LoVo (cell line): ENCODE measurements around the gene PTPRD.
"Not testable (repeated sequence)": the region's sequence is repeated elsewhere in the genome, so short reads cannot be mapped to it uniquely, and the experiment has no call there.

ENCODE experiments used
- DNase-seq: peaks from one replicate; pipeline ENCODE4 v3.0.0-alpha.2; 2016; ENCODE audit warnings: low spot score

PTPRD gene

DNA sequence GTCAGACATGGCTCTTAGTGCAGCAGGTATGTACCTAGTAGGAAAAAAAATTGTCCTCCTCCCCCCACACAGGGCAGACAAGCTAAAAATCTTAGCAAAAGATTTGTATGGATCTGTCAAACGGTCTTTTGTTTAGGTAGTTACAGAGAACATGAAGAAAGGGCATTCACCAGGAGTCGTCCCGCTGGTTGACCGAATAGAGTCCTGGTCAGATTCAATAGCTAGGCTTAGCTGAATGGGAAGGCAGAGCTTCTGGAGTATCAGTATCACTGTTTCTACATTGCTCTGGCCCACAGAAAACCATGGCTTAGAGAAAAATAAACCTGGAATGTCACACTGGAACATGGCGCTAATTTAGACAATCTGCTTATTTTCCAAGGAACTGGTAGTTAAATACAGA is 642.3 kb downstream of the PTPRD start:
- DNase-seq: no peak

DNA sequence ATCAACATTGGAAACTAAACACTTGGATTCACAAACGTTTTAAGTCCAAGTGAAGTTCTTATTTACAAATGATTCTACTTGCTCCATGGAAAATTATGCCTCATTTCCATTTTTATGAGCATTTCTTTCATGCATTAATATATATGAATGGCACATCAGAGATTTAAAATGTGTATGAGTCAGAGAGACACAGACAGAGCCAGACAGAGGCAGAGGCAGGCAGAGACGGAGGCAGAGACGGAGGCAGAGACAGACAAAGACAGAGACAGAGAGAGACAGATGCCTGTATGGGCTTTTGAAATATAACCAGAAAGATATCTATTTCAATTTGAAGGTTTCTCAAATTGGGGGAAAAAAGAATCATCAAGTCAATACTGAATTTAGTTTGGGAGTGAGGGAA is 649.0 kb downstream of the PTPRD start:
- DNase-seq: no peak

DNA sequence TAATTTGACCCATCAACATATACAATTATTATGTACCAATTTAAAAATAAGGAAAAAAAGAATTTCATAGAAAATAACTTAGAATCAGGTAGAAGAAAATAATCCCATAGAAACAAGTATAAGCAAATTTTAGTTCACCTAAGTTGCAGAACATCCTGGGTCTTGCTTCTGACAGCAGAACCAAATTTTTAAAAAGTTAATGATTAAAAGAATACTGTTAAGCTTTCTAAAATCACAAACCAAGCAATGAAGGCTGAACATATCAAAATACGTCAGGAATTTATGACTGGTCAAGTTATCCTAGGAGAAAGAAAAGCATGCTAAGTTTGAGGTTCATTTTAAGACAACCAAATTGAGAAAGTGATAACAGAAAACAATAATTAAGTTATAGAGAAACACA is 650.9 kb downstream of the PTPRD start:
- no peak for DNase-seq

DNA sequence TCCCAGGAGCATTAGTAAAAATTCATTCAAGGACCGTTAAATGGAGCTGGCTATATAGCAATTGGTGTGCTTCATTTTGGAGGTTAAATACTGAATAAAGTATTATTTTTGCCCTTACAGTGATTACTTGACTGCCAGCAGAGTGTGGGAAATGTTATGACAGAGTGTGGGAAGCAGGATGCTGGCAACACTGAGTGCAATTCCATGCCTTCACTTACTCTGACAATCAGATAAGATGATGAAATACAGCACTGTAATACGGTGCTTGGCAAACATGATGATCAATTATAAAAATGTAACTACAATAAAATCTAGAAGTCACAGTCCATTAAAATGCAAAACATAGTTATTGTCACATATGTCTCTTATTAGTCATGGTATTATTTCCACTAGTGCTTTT is 651.3 kb downstream of the PTPRD start:
- DNase-seq: no peak

DNA sequence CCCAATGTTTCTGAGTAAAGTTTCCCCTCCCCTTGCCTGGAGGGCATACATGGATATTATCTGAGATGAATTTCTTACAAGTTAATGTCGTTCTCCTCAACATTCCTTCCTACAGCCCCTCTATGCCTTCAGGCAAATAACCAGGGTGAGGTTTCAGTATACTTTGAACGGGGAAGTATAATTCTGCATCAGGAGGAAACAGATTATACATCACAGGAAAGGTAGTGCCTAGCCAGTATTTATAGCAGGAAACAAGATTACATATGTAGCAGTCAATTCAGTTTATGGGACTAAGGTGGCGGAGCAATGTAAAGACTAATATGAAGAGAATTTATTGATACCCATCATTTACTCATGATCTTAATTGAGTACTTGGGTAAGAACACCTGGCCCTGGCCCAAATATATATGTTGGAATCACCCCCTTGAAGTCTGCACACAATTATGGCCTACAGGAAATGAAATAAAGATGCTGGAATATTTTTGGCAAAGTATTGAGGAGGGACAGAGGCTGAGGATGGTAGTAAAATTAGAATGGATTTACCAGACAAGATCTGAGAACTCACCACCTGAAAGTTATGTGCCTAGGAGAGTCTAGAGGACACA is 661.1 kb downstream of the PTPRD start:
- no peak for DNase-seq

DNA sequence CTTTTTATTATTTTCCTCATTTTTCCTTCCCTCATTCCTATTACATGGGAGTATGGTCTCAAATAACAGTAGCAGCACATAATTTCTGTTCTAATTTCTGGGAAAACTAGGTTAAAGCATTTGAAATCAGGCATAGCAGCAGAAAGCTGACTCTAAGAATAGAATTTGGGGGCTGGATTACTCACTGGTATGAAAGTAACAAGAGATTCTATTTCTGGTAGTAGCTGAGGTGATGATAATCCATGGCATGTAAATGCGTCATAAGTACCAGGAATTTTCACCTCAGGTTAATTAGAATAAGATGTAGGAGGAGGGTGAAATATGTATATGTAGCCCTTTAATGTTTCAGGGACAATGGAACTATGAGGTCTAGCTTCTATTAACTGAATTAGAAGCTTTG is 662.0 kb downstream of the PTPRD start:
- no peak for DNase-seq

DNA sequence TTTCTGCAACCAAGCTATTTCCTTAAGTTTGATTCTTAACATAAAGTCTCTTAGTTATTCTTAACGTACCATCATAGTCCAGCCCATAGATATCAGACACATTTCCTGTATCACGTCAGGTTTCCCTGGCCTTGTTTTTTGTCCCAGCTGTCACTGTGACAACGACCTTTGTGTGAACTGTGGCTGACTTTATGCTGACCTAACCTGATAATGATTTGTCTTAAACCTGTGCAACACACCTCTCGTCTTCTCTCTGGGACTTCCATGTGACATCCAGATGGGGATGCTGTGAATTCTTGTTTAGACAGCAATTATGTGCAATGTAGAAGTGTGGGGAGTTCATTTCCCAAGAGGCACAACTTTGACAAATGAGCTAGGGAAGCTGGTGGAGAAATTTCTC is 662.8 kb downstream of the PTPRD start:
- no peak for DNase-seq

DNA sequence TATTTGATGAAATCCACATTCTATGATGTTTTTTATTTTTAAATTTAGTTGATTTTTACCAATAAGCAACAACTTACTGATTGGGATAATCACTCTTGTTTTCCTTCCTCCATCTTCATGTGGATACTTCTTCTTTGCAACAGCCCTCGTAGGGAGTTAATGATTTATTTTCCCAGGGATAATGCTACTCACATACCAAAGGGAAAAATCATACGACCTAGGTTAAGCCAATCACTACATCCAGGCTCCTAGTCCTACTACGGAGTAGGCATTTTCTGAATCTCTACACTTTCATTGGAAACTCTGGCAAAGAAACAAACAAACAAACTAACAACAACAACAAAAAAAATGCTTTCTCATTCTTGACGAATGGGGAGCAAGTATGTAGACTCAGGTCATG is 663.4 kb downstream of the PTPRD start:
- DNase-seq: no peak

DNA sequence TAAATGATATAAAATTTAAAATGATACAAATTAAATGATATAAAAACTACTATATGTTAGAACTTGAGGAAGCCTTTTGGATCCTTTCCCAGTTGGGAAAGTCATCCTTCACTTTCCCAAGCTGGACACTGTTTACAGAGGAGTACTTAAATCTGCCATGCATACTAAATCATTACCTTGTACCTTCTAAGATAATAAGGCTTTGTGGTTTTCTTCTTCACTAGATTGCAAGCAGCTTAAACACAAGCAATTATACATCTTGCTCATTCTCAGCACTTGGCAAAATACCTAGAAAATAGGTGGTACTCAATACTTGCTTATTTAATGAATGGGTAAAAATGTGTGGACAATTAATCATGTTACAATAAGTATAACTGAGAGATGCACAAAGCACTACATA is 666.8 kb downstream of the PTPRD start:
- DNase-seq: no peak

DNA sequence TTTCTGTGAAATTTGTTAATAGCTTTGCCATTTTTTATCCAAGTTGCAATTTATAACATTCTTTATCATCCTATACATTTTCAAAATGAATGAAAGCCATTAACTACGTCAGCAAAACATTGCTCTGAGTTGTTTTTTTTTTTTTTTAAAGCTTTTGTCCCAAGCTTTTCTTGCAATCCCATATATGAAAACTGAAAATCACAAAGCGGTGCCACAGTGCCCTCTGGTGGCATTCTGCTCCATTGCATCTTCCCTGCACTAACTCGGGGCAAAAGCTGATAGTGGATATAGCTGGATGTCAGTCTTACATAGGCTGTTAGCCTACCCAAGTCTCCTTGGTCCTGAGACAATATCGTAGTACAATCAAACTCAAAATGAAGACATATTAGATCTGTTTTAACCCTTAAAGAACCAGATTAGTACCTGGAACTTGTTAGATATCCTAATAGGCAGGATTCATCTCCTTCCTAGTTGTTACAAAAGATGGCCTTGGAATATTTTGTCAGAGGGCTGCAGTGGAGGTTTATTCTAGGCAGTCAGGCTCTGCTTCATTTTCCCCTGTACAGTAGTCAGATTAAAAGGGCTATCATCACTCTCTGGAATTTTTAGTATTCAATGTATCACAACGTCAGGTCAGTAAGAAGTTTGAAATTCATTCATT is 669.9 kb downstream of the PTPRD start:
- peak; percentile 49 for DNase-seq

DNA sequence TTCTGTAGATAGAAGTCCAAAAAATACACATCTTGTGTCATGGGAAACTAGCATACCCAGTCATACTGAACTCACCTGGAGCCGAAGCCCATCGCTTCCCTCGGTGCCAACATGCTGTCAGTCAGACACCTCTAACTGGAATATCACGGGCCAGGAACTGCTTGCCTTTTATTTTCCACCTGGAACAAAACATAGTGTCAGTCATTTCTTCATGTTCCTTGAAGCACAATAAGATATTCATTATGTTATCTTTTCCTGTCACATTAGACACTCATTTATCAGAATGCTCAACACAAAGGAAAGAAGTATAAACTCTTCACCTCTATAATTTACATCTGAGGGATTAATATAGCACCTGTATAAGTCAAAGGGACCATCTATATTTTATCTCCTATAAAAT is 674.4 kb downstream of the PTPRD start:
- no peak for DNase-seq

DNA sequence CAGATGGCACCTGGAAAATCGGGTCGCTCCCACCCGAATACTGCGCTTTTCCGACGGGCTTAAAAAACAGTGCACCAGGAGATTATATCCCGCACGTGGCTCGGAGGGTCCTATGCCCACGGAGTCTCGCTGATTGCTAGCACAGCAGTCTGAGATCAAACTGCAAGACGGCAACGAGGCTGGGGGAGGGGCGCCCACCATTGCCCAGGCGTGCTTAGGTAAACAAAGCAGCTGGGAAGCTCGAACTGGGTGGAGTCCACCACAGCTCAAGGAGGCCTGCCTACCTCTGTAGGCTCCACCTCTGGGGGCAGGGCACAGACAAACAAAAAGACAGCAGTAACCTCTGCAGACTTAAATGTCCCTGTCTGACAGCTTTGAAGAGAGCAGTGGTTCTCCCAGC is 681.3 kb downstream of the PTPRD start:
- DNase-seq: not testable (repeated sequence)

DNA sequence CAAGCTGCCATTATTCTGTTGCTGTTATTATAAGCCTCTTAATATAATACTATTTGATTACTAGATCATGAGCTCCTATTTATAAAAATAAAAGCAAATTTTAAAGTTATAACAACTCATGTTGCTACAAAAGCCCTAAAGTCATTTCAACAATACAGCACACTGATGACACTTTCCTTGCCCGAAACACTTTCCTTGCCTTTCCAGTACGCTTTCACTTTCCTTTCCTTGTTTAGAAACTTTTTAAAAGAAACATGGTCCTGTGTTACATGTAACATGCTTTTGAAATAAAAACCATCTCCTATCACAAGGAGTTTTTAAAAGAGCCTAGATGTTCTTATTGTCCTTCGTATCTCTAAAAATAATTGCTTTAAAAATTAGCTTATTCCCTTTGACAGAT is 688.4 kb downstream of the PTPRD start:
- DNase-seq: no peak

DNA sequence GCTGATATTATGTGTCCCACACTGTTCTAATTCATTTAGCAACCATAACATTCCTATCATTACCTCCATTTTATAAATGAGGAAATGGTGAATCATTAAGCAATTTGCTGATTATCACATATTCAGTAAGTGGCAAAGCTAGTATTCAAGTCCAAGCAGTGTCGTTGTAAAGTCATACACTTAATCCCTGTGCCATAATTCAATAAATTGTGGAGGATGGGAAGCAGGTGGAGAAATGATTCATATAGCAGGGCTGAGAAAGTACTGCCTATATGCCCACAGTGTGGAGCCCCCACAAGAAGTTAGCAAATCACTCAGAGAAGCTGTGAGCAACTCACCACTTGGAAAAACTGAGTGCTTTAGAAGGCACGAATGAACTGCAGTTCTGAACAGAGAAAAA is 691.0 kb downstream of the PTPRD start:
- no peak for DNase-seq

DNA sequence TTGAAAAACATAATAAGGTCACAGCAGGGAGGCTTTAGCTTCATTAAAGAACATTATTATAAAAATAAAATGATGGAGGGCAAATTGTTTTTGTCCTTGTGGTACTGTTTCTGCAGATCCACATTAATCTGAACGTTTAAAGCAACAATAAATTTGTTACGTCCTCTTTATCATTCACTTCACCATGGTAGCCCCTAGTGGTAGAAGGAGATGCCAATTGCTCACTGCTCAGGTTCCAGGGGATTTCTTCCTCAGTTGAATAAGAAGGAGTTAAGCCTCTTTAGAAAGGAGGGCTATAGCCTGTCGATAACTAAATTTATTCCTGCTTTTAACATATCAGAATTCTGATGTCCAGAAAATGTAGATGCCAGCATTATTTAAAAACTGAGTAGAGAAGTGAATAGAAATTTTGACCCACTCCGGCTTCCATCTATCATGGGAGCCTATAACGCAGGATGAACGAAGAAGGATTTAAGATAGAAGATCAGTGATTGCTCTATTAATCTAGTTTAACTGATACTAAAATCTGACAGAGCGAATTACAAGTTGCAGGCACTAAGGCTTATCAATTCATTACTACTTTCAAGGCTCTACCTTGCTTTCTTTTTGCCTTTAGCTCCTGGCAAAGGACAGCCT is 692.3 kb downstream of the PTPRD start:
- no peak for DNase-seq

DNA sequence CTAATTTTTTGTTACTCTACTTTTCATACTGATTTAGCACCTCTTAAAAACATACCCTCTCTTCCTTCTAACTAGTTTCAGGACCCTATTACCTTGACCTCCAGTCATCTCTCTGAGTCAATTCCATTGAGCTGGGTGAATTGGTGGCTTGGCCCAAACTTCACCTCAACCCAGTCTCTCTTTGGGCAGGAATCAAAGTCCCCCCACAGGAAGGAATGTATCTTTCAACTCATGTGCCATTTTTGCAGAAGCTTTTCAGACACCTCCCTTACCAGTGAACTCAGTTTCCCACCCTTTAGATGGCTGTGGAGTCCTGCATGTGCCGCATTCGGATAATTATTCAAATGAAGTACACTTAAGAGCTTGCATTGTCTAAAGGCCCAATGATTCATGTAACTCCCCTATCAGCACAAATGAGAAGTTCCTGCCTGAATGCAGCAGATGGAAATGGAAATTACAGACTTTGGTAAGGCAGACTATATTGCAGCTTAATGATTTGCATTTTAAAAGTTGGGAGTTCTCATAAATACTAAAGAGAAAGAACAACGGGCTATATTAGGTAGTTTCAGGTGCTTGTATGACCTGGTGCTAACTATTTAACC is 693.5 kb downstream of the PTPRD start:
- no peak for DNase-seq

DNA sequence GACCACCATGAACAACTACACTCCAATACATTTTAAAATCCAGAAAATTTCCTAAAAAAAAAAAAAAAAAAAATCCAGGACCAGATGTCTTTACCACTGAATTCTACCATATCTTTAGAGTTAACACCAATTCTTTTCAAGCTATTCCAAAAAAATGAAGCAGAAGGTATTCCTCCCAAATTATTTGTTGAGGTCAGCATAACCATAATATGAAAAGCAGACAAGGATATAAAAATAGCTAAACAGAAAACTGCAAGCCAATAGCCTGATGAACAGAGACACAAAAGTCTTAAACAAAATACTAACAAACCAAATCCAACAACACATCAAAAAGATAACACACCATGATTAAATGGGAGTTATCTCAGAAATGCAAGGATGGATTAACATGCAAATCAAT is 695.4 kb downstream of the PTPRD start:
- no peak for DNase-seq

DNA sequence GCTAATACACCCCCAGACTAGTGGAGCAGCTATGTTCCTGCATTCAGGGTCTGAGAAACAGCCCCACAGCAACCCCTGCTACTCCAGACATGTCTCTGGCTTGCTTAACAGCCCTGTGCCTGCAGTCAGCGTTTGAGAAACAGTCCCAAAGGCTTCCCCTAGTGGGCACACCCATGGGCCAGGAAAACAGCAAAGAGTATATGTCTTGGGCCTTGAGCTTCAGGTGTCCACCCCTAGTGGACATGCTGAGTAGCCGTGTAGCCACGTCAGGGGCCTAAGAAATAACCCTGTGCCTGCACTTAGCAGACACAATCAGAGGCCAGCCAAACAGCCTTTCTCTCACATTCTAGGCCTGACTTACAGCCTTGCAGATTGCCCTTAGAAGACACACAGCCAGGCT is 698.6 kb downstream of the PTPRD start:
- DNase-seq: no peak

DNA sequence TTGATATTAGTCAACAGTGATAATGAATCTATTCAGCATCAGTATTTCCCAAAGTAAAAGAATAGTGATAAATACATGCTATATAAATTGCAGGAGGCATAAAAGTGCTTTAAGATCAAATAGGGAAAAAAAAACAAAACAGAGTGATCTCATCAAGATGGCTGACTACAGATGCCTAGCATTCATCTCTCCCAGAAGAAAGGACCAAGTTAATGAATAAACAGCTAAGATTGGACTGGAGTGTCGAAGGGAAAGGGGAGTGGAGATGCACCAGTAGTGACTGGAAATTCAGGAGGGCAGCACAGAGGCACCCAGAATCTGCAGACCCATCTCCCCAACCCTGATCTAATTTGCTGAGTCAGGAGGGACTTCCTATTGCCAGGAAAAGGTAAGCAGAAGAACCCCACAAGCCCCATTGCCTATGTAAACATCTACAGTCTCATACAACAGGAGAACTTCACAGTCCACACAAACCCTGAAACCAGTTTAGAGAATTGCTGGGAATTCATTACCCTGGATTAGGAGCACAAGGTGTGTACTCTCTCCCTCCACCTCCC is 699.4 kb downstream of the PTPRD start:
- DNase-seq: no peak

DNA sequence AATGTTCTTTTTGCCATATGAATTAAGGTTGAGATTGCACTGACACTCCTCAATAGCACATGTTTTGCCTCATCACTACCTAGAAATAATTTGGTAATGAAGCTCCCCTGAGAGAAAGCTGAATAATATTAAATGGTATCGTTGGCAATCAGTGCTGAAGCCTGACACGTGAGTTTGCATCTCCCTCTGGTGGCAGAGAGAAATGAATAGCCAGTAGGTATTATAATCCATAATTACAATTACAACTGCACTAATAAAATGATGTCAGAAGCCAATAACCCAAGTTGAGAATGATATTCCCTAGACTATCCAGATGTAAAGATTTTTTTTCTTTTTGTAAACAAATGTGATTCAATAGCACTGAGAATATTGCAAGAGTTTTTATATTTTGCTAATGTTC is 700.3 kb downstream of the PTPRD start:
- no peak for DNase-seq

DNA sequence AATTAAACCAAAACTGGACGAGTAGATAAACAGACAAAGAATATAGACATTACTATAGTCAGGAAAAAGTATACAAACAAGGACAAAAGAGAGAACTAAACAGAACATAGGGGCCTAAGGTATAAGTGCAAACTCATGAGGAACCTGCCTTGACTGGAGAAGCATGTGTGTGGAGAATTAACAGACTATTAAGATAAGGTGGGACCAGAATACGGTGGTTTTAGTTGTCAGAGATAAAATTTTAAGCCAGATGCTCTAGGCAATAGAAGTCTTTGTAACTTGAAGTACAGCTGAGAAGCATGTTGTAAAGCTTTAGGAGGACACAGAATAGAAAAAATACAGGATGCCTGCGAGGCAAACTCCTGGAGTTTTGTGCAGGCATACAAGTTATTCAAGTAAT is 707.1 kb downstream of the PTPRD start:
- DNase-seq: no peak

DNA sequence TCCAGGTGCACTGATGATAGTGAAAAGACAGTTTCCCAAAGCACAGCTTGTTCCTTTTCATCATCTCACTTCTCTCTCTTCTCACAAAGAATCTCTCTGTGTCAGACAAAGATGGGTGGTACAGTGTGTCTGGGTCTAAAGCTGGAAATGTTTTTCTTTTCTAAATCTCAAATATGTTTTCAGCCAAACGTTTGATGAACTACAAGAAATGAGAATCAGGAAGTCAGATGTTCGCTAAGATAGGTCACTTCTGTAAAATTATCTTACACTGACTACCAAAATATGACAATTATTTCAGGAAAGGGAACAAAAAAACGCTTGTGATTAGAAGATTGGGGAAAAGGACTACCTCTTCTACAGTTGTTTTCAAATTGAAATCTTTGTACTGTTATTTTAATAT is 708.8 kb downstream of the PTPRD start:
- DNase-seq: no peak

DNA sequence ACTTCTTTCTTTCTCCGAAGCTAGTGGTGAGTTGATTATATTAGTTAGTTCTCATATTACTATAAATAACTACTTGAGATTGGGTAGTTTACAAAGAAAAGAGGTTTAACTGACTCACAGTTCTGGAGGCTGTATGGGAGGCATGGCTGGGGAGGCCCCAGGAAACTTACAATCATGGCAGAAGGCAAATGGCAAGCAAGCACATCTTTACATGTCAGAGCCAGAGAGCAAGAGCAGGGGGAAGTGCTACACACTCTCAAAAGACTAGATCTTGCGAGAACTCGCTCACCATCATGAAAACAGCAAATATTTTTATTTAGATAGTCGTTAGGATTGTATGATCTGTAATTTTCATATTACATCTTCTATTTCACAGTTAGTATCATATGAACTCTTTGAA is 711.2 kb downstream of the PTPRD start:
- DNase-seq: no peak
